ENCODE measurements around the gene REXO5.

The REXO5 gene

GRCh38 chr16:20806168-20807050 is at the start of gene REXO5, which contains the start of gene ERI2 (continued):
- no peak for TF ChIP-seq ZNF585B (tag by site-specific recombination; IDR thresholded peaks at IDR 0.05)
- TF ChIP-seq ZFP37 (tag by site-specific recombination; IDR thresholded peaks at IDR 0.05), result 0 out of 2 replicates have a peak, but pooled peaks have one; percentile 22
- TF ChIP-seq ZNF23 (tag by site-specific recombination; IDR thresholded peaks at IDR 0.05; ENCODE audit: borderline replicate concordance), result no peak
- peak; percentile 35; the same call in 1 of the 2 replicates for TF ChIP-seq ZNF501 (tag by site-specific recombination; IDR thresholded peaks at IDR 0.05)
- no peak for TF ChIP-seq ZNF707 (tag by site-specific recombination; IDR thresholded peaks at IDR 0.05)
- TF ChIP-seq MYNN (tag by site-specific recombination; IDR thresholded peaks at IDR 0.05; ENCODE audit: borderline replicate concordance), result no peak
- no peak for TF ChIP-seq ZNF555 (tag by site-specific recombination; conservative IDR thresholded peaks at IDR 0.05)
- TF ChIP-seq ZNF639 (tag by site-specific recombination; IDR thresholded peaks at IDR 0.05), result peak; percentile 21; the same call in 1 of the 2 replicates
- no peak for TF ChIP-seq AEBP2 (tag by site-specific recombination; IDR thresholded peaks at IDR 0.05; ENCODE audit: borderline replicate concordance)
- no peak for TF ChIP-seq SCRT2 (tag by site-specific recombination; IDR thresholded peaks at IDR 0.05)
- no peak for TF ChIP-seq ZSCAN4 (tag by site-specific recombination; IDR thresholded peaks at IDR 0.05)
- no peak for TF ChIP-seq ZNF558 (tag by site-specific recombination; IDR thresholded peaks at IDR 0.05)
- no peak for TF ChIP-seq SALL2 (tag by site-specific recombination; IDR thresholded peaks at IDR 0.05; ENCODE audit: borderline replicate concordance)
- TF ChIP-seq ZNF18 (tag by site-specific recombination; IDR thresholded peaks at IDR 0.05), result no peak
- TF ChIP-seq ZNF132 (tag by site-specific recombination; IDR thresholded peaks at IDR 0.05; ENCODE audit: borderline replicate concordance), result no peak
- TF ChIP-seq ZNF10 (tag by site-specific recombination; IDR thresholded peaks at IDR 0.05), result no peak
- peak; percentile 72 for TF ChIP-seq ZNF341 (tag by site-specific recombination; IDR thresholded peaks at IDR 0.05; ENCODE audit: low read depth)
- TF ChIP-seq GFI1B (tag by site-specific recombination; IDR thresholded peaks at IDR 0.05), result no peak
- TF ChIP-seq PBX3 (CRISPR knock-in tag; IDR thresholded peaks at IDR 0.05), result no peak; the same call in 1 of the 2 replicates
- TF ChIP-seq ZSCAN30 (tag by site-specific recombination; IDR thresholded peaks at IDR 0.05), result 0 out of 2 replicates have a peak, but pooled peaks have one; percentile 7
- no peak for TF ChIP-seq ZNF792 (tag by site-specific recombination; IDR thresholded peaks at IDR 0.05)
- TF ChIP-seq ZNF629 (tag by site-specific recombination; IDR thresholded peaks at IDR 0.05), result peak; percentile 80
- TF ChIP-seq ATF2 (tag by site-specific recombination; IDR thresholded peaks at IDR 0.05; ENCODE audit: low read depth), result no peak
- peak; percentile 94 for TF ChIP-seq CTCF (tag by site-specific recombination; IDR thresholded peaks at IDR 0.05)
- no peak; the same call in 1 of the 2 replicates for TF ChIP-seq ZNF660 (tag by site-specific recombination; IDR thresholded peaks at IDR 0.05)
- no peak for TF ChIP-seq ZNF426 (tag by site-specific recombination; IDR thresholded peaks at IDR 0.05)
